Measurements from ENCODE around the gene NFIB.

DNA sequence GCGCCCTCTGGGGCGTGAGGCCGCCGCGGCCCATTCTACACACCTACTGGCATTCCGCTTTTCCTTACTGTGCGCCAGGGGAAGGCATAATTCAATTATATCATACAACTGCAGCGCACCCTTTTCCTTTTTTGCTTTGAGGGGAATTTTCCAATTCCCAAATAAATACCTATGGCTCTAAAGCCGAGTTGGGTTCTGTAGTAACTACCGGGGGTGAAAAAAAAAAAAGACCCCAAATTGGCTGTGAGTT lies 34.1 kb upstream of the NFIB start:
- TF ChIP-seq, protein P1, sequence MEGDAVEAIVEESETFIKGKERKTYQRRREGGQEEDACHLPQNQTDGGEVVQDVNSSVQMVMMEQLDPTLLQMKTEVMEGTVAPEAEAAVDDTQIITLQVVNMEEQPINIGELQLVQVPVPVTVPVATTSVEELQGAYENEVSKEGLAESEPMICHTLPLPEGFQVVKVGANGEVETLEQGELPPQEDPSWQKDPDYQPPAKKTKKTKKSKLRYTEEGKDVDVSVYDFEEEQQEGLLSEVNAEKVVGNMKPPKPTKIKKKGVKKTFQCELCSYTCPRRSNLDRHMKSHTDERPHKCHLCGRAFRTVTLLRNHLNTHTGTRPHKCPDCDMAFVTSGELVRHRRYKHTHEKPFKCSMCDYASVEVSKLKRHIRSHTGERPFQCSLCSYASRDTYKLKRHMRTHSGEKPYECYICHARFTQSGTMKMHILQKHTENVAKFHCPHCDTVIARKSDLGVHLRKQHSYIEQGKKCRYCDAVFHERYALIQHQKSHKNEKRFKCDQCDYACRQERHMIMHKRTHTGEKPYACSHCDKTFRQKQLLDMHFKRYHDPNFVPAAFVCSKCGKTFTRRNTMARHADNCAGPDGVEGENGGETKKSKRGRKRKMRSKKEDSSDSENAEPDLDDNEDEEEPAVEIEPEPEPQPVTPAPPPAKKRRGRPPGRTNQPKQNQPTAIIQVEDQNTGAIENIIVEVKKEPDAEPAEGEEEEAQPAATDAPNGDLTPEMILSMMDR (conservative IDR thresholded peaks at IDR 0.05; ENCODE audit: low read length): no peak
- TF ChIP-seq EZH2phosphoT487 (IDR thresholded peaks at IDR 0.05; ENCODE audit: borderline replicate concordance): no peak
